PC-9 (cell line): ENCODE data around the gene GFPT1. TPM values are rescaled to one million over a fixed set of nuclear protein-coding genes. Genes with fewer than 3 reads are reported as not detected.

Experiments used
- BruUV-seq: library from RNA; stranded (reverse); fragments of 400-500 nt; replicated peaks from 2 replicates; lab custom pipeline; 2021; lab: Mats Ljungman, UMichigan
- CTCF ChIA-PET: fragments of 300-600 bp; sonication (Branson Sonifier 250); formaldehyde crosslinking; loops from one replicate; lab custom pipeline; 2022; ENCODE audit warnings: antibody characterized with exemption; lab: Charles Lee
- POLR2A ChIA-PET: fragments of 300-600 bp; sonication (Branson Sonifier 250); formaldehyde crosslinking; loops from one replicate; lab custom pipeline; 2022; ENCODE audit warnings: antibody characterized with exemption; ENCODE audit not compliant: unreplicated experiment; lab: Charles Lee
- DNase-seq, 2 experiments: peaks; one replicate each; pipeline versions ENCODE4 v3.0.0 to v3.0.0-alpha.2; 2015 to 2022; ENCODE audit warnings: mixed read lengths in 1 of 2
- H2AFZ ChIP-seq: fragments of 200-600 bp; sonication (generic); 2 replicates; pipeline ENCODE4 v1.8.1; 2017; ENCODE audit warnings: antibody characterized with exemption
- H3F3A ChIP-seq: fragments of 200-600 bp; sonication (generic); 2 replicates; pipeline ENCODE4 v1.8.1; 2017; ENCODE audit warnings: antibody characterized with exemption, mild to moderate bottlenecking, low read depth; ENCODE audit not compliant: insufficient read depth
- H3K27ac ChIP-seq: fragments of 200-600 bp; sonication (generic); 2 replicates; pipeline ENCODE4 v1.6.1; 2016; ENCODE audit warnings: mixed run types
- H3K27me3 ChIP-seq: fragments of 200-600 bp; sonication (generic); 2 replicates; pipeline ENCODE4 v1.6.1; 2016; ENCODE audit warnings: low read depth, mixed run types; ENCODE audit not compliant: insufficient read depth
- H3K36me3 ChIP-seq: fragments of 200-600 bp; sonication (generic); 2 replicates; pipeline ENCODE4 v1.6.1; 2016; ENCODE audit warnings: low read depth, mixed run types
- H3K4me1 ChIP-seq: fragments of 200-600 bp; sonication (generic); replicated peaks from 2 replicates; pipeline ENCODE4 v1.6.1; 2016; ENCODE audit warnings: mixed run types; ENCODE audit not compliant: insufficient read depth
- H3K4me2 ChIP-seq: fragments of 200-600 bp; sonication (generic); 2 replicates; pipeline ENCODE4 v1.6.1; 2017; ENCODE audit warnings: mixed run types
- H3K4me3 ChIP-seq: fragments of 200-600 bp; sonication (generic); 2 replicates; pipeline ENCODE4 v1.6.1; 2016; ENCODE audit warnings: mixed run types
- H3K79me2 ChIP-seq: fragments of 200-600 bp; sonication (generic); 2 replicates; pipeline ENCODE4 v1.6.1; 2017; ENCODE audit warnings: low read depth, mixed run types
- H3K9me2 ChIP-seq: fragments of 200-600 bp; sonication (generic); 2 replicates; pipeline ENCODE4 v1.8.1; 2017; ENCODE audit warnings: mild to moderate bottlenecking; ENCODE audit not compliant: insufficient read depth
- H3K9me3 ChIP-seq: fragments of 200-600 bp; sonication (generic); 2 replicates; pipeline ENCODE4 v1.8.1; 2016; ENCODE audit warnings: low read depth; ENCODE audit not compliant: insufficient read depth
- H4K20me1 ChIP-seq: fragments of 200-600 bp; sonication (generic); 2 replicates; pipeline ENCODE4 v1.8.1; 2017; ENCODE audit not compliant: insufficient read depth
- EZH2 ChIP-seq: fragments of 200-600 bp; sonication (generic); IDR thresholded peaks from 2 replicates; pipeline ENCODE4 v1.8.0; 2017; ENCODE audit warnings: antibody characterized with exemption, low read depth
- intact Hi-C: fragments of 100-400 bp; cut with micrococcal nuclease; formaldehyde crosslinking; loops from one replicate; pipeline ENCODE4 v1.10.0; 2022; ENCODE audit not compliant: unreplicated experiment
- total RNA-seq: library from RNA; stranded (reverse); gene quantifications from 2 replicates; pipeline ENCODE4 v1.2.3, GENCODE V29; 2021
- TF ChIP-seq, protein P1 (sequence below): fragments of 200-600 bp; sonication (generic); conservative IDR thresholded peaks from 2 replicates; pipeline ENCODE4 v1.6.1; 2017; ENCODE audit warnings: mixed run types, antibody characterized with exemption, mild to moderate bottlenecking, moderate library complexity

Gene GFPT1
- total RNA-seq, 1 experiment from 2014 or later: 58.3 TPM

DNA sequence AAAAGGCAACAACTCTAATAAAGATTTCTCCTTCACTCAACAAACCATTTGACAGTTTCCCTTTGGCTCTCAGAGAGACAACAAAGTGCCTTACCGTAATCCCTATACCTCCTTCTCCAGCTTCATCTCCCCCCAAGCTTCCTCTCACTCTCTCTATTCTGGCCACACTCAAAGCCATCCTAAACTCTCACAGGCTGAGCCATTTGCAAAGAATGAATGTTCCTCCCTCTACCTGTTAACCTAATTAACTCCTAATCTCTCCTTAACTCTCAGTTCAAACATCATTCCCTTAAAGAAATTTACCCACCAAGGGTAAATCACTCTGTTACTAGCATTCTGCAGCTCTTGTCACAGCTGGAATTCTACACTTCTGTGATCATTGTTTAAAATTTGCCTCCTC lies 38.2 kb downstream of the GFPT1 start:
- H4K20me1 ChIP-seq: peaks cover 35% of the 10 kb centered on the region
- H3K4me3 ChIP-seq: no peak overlapping the region
- intact Hi-C loops: no loop called here
- BruUV-seq: no TSS peak
- no peak for TF ChIP-seq EZH2
- TF ChIP-seq, protein P1, sequence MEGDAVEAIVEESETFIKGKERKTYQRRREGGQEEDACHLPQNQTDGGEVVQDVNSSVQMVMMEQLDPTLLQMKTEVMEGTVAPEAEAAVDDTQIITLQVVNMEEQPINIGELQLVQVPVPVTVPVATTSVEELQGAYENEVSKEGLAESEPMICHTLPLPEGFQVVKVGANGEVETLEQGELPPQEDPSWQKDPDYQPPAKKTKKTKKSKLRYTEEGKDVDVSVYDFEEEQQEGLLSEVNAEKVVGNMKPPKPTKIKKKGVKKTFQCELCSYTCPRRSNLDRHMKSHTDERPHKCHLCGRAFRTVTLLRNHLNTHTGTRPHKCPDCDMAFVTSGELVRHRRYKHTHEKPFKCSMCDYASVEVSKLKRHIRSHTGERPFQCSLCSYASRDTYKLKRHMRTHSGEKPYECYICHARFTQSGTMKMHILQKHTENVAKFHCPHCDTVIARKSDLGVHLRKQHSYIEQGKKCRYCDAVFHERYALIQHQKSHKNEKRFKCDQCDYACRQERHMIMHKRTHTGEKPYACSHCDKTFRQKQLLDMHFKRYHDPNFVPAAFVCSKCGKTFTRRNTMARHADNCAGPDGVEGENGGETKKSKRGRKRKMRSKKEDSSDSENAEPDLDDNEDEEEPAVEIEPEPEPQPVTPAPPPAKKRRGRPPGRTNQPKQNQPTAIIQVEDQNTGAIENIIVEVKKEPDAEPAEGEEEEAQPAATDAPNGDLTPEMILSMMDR: no peak
- no peaks in the 10 kb centered on the region for H3K27me3 ChIP-seq
- H3K9me2 ChIP-seq: no peaks in the 10 kb centered on the region
- POLR2A ChIA-PET: no interaction called here
- no peak overlapping the region for H3K27ac ChIP-seq
- H3K4me1 ChIP-seq: no peaks in the 10 kb centered on the region
- no peaks in the 10 kb centered on the region for H3K9me3 ChIP-seq
- no peak overlapping the region for H3K4me2 ChIP-seq
- H3F3A ChIP-seq: 0 out of 2 replicates have a peak, but pooled peaks cover 5% of the 10 kb centered on the region
- no peaks in the 10 kb centered on the region for H3K79me2 ChIP-seq
- CTCF ChIA-PET: no interaction called here
- no peak for DNase-seq
- peaks cover 67% of the 10 kb centered on the region for H3K36me3 ChIP-seq
- H2AFZ ChIP-seq: no peak overlapping the region

- no peak overlapping the region for H3K4me2 ChIP-seq
- no peak overlapping the region for H3K27ac ChIP-seq
- TF ChIP-seq, protein P1: no peak
- TF ChIP-seq EZH2: no peak
- H3K4me3 ChIP-seq: no peak overlapping the region
- no TSS peak for BruUV-seq
- intact Hi-C loops: no loop called here
- no peaks in the 10 kb centered on the region for H3K4me1 ChIP-seq
- ChIA-PET CTCF (interaction anchor here (0.6 kb wide), 1 partner anchor 1423 kb away, joined by 3 read pairs; no protein-coding TSS in a partner anchor), POLR2A (no interaction called here)
- H3K27me3 ChIP-seq: no peaks in the 10 kb centered on the region
- no peaks in the 10 kb centered on the region for H3K79me2 ChIP-seq
- H3F3A ChIP-seq: 0 out of 2 replicates have a peak, but pooled peaks cover 3% of the 10 kb centered on the region
- peaks cover 21% of the 10 kb centered on the region; the same call in 1 of the 2 replicates for H4K20me1 ChIP-seq
- no peak overlapping the region for H2AFZ ChIP-seq
- H3K9me2 ChIP-seq: no peaks in the 10 kb centered on the region
- no peak for DNase-seq
- H3K36me3 ChIP-seq: peaks cover 63% of the 10 kb centered on the region
- no peaks in the 10 kb centered on the region for H3K9me3 ChIP-seq
Measured at GRCh38 chr2:69345434-69345833, 41.6 kb downstream of the GFPT1 start.

DNA sequence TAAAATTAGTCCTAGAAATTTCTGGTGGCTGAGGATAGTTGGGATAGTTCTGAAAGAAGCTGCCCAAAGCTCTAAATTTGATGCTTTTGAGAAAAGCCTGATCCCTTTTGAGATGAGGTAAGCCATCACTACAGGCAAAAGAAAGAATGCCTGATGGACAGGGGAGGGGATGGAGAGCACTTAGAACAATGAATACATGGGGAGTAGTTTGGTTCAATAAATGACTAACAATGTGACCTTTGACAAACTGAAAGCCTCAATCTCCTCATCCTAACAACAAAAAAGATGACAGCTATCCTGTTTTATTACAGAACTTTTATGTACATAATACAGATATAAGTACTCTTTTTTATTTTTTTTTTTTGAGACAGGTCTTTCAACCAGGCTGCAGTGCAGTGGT lies 42.7 kb downstream of the GFPT1 start:
- Histone ChIP-seq H3K4me1 (no peaks in the 10 kb centered on the region), H3K27ac (no peak overlapping the region), H3K36me3 (peaks cover 61% of the 10 kb centered on the region), H4K20me1 (0 out of 2 replicates have a peak, but pooled peaks cover 21% of the 10 kb centered on the region), H3K27me3 (no peaks in the 10 kb centered on the region), H3K9me2 (no peaks in the 10 kb centered on the region), H3K4me3 (no peak overlapping the region), H3K9me3 (no peaks in the 10 kb centered on the region), H3F3A (0 out of 2 replicates have a peak, but pooled peaks cover 3% of the 10 kb centered on the region), H3K79me2 (no peaks in the 10 kb centered on the region), H2AFZ (no peak overlapping the region), H3K4me2 (no peak overlapping the region)
- CTCF ChIA-PET: no interaction called here
- POLR2A ChIA-PET: no interaction called here
- TF ChIP-seq, protein P1: no peak
- TF ChIP-seq EZH2: no peak
- no TSS peak for BruUV-seq
- intact Hi-C loops: no loop called here
- DNase-seq: no peak
